Stimulated activated CD4-positive, alpha-beta T cell treated with anti-CD3 and anti-CD28 coated beads, Interleukin-15, amount 100 ng/mL, for 1 hour (primary cell): Measurements from ENCODE around the gene STC2.
"Not testable (repeated sequence)": the region's sequence is repeated elsewhere in the genome, so short reads cannot be mapped to it uniquely, and the experiment has no call there.

Experiments used
- DNase-seq, 2 donors: peaks; one replicate each; pipeline ENCODE4 v3.0.0-alpha.2; 2020; ENCODE audit warnings: low read depth in 1 of 2, low spot score in 1 of 2

The STC2 gene, protein sequence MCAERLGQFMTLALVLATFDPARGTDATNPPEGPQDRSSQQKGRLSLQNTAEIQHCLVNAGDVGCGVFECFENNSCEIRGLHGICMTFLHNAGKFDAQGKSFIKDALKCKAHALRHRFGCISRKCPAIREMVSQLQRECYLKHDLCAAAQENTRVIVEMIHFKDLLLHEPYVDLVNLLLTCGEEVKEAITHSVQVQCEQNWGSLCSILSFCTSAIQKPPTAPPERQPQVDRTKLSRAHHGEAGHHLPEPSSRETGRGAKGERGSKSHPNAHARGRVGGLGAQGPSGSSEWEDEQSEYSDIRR

DNA sequence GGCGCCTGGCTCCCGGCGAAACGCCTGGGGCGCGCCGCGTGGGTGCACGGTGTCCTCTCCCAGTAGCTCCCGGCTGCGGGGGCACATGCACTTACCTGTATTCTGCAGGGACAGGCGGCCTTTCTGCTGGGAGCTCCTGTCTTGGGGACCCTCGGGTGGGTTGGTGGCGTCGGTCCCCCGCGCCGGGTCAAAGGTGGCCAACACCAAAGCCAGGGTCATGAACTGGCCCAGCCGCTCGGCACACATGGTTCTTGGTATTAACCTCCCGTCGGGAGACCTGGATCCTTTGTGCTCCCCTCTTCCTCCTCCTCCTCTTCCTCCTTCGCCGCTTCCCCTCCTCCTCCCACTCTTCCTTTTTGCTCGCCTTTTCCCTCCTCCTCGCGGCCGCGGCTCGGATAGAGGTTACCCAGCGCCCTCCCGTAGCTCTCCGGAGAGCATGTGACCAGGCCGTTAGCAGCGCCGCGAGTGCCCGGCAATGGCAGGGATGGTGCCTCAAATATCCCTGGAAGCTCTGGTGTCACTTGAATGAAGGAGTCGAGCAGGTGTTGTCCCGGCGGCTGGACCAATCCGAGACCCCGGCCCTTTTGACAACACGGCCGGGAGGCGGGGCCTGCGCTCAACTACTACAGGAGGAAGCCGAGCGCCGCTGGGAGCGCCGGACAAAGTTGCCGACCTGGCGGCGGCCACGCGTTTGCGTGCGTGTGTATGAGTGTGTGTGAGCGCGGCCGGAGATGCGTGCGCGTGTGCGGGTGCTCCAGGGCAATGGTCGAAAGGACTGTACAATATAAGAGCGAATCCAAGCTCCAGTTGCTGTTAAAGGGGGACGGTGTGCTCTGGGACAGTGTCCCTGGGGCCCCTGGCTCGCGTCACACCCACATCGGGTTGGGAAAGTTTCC, at the start of gene STC2:
Gene STC2, minus strand, starts transcription at position 467 of the 896 bp plus-strand sequence. Its CDS starts 221 bp downstream, at position 246.
- DNase-seq: no peak

DNA sequence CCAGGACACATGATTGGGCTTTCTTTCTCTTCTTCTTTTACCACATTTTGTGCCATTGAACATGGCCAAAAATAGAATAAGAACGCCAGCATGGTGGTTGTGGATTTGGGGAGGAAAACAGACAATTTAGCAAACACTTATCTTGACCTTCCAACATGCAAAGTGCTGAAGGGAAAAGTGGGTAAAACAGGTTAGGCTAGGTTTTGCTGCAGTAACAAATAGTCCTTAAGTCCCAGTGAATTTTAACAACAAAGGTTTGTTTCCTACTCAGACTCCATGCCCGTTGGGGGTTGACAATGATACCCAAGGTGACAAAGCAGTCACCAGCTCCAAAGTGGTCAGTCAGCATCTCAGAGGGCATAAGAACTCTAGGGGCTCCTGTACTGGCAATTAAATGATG, 43.2 kb upstream of the STC2 start:
- no peak for DNase-seq

- not testable (repeated sequence) for DNase-seq
These were observed 35.2 kb upstream of the STC2 start for GRCh38 chr5:173363406-173363805.

DNA sequence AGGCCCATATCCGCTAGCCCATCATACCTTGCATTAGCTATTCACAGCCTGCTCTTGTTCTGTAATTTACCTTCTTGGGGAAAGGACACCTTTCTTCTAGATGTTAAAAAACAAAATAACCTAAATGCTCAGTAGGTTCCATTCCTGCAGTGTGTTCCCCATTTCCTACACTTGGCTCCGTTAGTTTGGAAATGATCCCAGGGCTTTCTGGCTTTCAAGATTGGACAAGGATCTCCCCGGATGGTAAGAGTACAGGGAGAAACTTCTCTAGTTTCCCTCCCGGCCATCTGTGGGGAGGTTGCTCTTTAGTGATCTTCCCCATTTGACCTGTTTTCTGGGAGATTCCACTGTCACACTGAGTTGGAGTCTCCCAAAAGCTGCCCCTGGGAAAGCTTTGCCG, 27.3 kb upstream of the STC2 start:
- no peak for DNase-seq

DNA sequence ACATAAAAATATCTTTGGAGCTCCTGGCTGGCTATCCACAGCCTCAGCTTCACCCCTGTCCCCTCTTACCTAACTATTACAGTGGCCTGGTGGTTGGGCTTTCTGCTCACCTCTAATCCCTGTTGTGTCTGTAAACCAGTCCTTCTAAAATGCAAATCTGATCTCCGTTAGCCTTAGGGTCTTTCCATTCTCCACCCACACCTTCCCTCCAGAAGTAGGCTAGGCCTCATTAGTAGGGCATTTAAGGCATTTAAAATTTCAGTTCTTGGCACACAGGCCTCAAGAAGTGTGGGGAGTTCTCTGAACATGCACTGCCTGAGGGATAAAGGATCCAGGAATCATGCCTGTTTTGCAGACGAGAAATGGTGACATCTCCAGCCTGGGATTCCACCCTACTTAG, 26.4 kb upstream of the STC2 start:
- DNase-seq: no peak

GRCh38 chr5:173352366-173353349, 24.4 kb upstream of the STC2 start:
- no peak for DNase-seq

- no peak for DNase-seq
These were observed 14.9 kb upstream of the STC2 start for GRCh38 chr5:173342813-173343755.

DNA sequence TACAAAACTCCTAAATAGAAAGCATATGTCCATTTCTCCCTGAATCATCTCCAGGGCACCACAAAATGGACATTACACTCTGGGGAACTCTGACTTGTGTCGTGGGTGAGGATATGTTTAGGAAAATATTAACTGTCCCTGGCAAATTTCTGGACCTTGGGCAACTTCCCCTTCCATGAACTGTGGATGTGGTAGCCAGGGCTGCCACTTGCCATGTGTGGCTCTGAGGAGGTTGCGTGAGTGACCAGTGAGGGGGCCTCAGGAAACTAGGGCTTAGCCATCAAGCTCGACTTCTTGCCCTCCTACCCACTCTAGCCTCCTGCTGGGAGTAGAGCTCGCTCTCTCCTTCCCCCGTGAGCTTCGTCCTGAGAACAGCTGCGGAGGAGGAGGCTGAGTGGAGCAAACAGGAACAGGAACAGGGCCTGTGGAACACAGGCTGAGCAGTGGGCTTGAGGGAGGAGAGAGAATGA, 13.8 kb upstream of the STC2 start:
- no peak for DNase-seq

- no peak for DNase-seq
These were observed 12.8 kb upstream of the STC2 start for GRCh38 chr5:173340984-173341383.

DNA sequence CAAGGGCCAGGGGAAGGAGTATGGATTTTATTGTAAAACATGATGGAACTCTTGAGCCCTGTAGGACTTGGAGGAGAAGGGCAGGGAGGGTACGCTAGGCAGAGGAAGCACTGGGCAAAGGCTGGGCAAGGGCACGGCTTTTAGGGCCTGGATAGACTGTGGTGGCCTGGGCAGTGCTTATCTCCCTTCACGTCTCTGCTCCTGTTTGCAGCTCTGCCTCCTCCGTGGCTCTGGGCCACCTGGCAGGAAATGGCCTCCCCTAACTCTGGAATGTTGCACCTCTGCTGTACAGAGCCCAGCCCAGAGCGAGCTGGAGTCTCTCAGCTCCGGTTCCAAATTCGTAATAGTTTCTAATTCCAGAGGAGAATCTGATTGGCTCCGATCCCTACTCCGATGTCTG, 12.2 kb upstream of the STC2 start:
- DNase-seq: no peak

DNA sequence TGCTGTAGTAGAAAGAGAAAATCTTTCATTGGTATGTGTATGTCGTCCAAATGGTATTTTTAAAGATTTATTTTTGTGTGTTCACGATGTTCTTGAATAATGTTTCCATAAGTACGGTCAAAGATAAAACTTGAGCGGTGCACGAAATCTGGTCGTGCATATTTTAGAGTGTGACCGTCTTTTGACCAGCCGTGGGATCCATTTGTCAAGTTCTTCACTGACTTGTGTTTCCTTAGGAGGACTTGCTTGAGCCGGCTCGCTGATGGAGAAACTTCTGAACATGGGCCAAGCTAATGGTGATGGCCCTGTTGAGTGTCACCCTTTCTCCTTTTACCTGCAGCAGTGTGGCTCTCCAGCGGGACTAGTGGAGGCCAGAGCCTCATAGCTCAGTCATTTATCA, 11.1 kb upstream of the STC2 start:
- no peak for DNase-seq

GRCh38 chr5:173338380-173339015, 10.3 kb upstream of the STC2 start:
- no peak for DNase-seq

- DNase-seq: no peak
These were observed 6.6 kb upstream of the STC2 start for GRCh38 chr5:173334808-173335207.

DNA sequence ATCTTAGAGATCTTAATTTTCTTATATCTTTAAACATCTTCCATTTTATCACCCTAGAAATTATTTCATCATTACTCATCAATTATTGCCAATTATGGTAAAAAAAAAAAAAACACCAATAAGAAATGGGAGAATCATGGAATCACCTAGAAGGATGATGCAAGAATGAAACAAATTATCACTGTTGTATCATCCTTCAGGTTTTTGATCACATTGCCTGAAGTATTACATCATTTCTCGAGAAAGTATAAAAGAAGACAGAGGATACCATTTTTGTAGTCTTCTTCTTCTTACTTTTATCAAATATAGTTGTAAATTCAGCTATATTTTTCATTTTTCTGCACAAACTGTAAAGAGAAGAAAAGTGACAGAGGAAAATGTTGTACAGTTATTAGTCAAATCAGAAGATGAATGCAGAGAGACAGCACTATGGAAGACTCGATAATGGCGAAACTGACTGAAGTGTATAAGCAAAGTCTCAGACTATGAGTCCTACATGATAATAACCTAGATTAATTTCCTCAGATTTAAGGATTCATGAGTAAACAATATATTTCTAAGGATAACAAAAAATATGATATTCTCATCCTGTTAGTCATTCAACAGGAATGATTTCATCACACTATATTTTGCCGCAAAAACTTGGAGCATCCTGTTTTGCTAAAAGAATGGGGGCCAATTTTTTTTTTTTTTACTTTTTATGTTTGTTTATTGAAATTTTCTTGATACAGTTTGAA, 5.9 kb upstream of the STC2 start:
- DNase-seq: no peak

- peak; percentile 16 to 70 for DNase-seq
These were observed 3.8 kb upstream of the STC2 start for GRCh38 chr5:173331956-173332479.

- DNase-seq: no peak
These were observed 3.1 kb upstream of the STC2 start for GRCh38 chr5:173331287-173331686.

DNA sequence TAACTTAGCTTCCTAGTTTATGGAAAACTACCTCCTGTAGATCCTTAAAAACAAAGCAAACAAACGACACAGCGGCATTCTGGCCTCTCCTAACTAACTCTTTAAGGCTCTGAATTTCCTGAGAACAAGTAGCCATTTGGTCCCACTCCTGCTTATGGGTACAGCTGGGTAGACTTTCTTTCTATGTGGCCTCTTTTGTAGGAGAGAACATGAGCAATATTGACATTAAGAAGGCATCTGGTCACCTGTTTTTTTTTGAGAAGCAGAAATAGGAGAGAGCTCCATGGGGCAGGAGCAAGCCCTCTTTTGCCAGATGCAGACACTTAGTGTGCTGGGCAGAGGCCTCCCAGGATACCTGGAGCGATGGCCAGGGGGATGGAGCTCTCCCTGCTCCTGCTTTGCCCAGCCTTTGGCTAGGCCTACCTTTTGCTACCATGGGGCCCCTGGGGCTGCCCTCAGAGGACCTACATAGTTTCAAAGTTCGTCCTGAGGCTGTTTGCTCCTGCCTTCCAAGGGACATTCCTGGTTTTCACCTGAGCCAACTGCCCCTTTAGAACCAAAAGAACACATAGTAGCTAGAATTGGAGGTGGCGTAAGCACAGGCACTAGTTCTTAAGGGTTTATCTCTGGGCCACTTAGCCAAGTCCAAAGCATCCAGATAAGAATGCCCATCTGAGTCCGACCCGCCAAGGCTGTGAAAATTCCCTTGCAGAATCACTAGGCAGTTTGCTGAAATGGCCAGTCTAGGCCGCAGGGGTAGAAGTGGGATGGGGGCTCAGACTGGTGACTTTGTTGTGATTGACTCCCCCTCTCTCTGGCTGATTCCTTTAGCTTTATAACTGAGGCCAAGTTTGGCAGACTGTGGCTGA, 2.4 kb upstream of the STC2 start:
- DNase-seq: no peak
